ENCODE measurements around the gene ARF6.

Gene ARF6

GRCh38 chr14:49918706-49919105 lies 25.8 kb downstream of the ARF6 start:
- no peak for TF ChIP-seq ZFX (IDR thresholded peaks at IDR 0.05)
- no peak for TF ChIP-seq CTCF (conservative IDR thresholded peaks at IDR 0.05)

DNA sequence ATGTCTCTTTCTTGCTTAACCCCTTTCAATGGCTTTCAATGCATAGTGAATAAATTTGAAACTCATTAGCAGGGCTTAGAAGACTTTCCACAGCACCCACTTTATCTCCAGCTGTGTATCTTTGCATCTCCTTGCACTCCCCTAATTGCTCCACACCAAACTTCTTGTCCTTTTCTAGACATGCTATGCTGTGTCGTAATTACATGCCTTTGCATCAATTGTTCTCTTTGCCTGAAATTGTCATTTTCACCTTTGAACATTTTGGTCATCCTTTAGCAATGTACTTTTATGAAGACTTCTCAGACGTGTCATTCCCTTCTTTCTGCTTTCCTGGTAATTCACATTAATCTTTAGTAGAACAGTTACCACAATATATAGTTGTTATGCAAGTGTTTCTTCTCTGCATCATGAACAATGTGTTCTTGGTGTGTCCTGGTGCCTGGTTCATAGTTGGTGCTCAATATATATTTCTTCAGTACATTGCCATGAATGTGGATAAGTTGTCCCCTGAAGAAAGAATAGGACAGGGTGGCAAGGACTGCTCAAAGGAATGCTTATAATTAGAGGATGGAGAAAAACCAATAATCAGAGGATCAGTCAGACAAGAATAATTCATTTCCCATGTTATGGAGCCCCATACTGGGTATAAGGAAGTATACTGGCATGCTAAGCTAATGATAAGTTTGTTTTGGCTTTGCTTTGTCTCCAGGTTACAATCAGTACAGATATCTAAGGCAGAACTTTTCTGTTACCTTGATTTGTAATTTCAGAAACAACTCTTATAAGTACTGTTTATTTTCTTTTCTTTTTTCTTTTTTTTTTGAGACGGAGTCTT lies 27.2 kb downstream of the ARF6 start:
- TF ChIP-seq CTCF (conservative IDR thresholded peaks at IDR 0.05) (no peak), ZFX (IDR thresholded peaks at IDR 0.05) (no peak)
- H3K27ac ChIP-seq = no peak overlapping the region

More at GRCh38 chr14:49918706-49919105, 25.8 kb downstream of the ARF6 start:
- H3K27ac ChIP-seq = no peak overlapping the region

DNA sequence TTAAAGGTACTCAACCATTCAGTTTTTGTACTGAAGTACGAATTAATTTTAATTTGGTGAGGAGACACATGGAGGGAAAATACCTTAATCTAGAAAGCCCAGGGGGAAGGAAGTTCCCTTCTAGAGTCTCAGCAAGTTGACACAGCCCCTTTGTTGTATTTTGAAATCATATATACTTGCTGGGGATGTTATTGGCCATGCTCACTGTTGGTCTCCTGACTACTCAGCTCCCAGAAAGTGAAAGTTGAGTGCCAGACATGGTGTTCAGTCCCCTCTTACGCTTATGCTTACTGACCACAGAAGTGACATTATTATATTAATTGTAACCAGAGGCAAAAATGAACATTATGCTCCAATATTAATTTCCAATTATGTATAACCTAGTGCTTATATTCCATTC lies 28.1 kb downstream of the ARF6 start:
- TF ChIP-seq ZFX (IDR thresholded peaks at IDR 0.05) (no peak), CTCF (conservative IDR thresholded peaks at IDR 0.05) (no peak)
- no peak overlapping the region for H3K27ac ChIP-seq

GRCh38 chr14:49921401-49921800 lies 28.5 kb downstream of the ARF6 start:
- H3K27ac ChIP-seq = no peak overlapping the region

GRCh38 chr14:49923442-49923841 lies 30.6 kb downstream of the ARF6 start:
- no peak overlapping the region for H3K27ac ChIP-seq
- no peak for TF ChIP-seq CTCF (conservative IDR thresholded peaks at IDR 0.05)

More at GRCh38 chr14:49921401-49921800, 28.5 kb downstream of the ARF6 start:
- TF ChIP-seq CTCF (conservative IDR thresholded peaks at IDR 0.05) (no peak), ZFX (IDR thresholded peaks at IDR 0.05) (no peak)

DNA sequence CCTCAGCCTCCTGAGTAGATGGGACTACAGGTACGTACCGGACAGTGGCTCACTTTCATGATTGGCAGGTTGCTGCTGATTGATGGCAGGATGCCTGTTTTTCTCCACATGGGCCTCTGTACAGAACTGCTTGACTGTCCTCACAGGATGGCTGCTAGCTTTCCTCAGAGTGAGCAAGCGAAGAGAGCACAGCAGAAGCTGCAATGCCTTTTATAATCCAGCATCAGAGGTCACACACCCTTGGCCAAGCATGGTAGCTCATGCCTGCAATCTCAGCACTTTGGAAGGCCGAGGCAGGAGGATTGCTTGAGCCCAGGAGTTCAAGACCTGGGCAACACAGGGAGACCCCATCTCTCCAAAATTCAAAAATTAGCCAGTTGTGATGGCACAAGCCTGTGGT lies 31.0 kb downstream of the ARF6 start:
- TF ChIP-seq CTCF (conservative IDR thresholded peaks at IDR 0.05) = no peak
- TF ChIP-seq ZFX (IDR thresholded peaks at IDR 0.05) = no peak
- H3K27ac ChIP-seq = no peak overlapping the region

DNA sequence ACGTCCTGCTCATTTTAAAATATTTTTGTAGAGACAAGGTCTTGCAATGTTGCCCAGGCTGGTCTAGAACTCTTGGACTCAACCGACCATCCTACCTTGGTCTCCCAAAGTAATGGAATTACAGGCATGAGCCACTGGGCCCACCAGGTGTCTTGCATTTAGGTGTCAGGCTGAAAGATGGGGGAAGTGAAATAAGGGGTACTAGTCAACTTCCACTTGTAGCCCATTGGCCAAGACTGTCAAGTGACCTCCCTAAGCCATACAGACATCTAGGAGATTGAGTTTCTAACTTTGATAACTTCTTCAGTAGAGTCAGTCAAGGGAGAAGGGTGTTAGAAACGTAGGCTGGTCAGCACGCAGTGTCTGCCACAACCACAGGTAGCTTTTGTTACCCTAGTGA lies 32.0 kb downstream of the ARF6 start:
- TF ChIP-seq ZFX (IDR thresholded peaks at IDR 0.05) (no peak), CTCF (conservative IDR thresholded peaks at IDR 0.05) (no peak)
- H3K27ac ChIP-seq = no peak overlapping the region

Data from C4-2B (cell line).